Esophagus muscularis mucosa (tissue), 4 donors: Measurements from ENCODE around the gene GBF1. TPM values are rescaled to one million over a fixed set of nuclear protein-coding genes. Genes with fewer than 3 reads are reported as not detected.

Experiments used
- DNase-seq: peaks from one replicate; pipeline ENCODE4 v3.0.0-alpha.2; 2017; ENCODE audit errors: extremely low spot score
- H3K27ac ChIP-seq, 4 donors: fragments of 200-600 bp; sonication (generic); replicated peaks in 1 of 4; 1 replicate in 3 of 4; 2 replicates in 1 of 4; pipeline ENCODE4 v1.5.1; 2016 to 2019; ENCODE audit warnings: mild to moderate bottlenecking in 1 of 4
- H3K27me3 ChIP-seq, 4 donors: fragments of 200-600 bp; sonication (generic); one replicate each; pipeline versions ENCODE4 v1.5.1 to v1.6.0; 2016 to 2019
- H3K36me3 ChIP-seq, 4 donors: fragments of 200-600 bp; sonication (generic); one replicate each; pipeline ENCODE4 v1.5.1; 2016 to 2019
- H3K4me1 ChIP-seq, 4 donors: fragments of 200-600 bp; sonication (generic); one replicate each; pipeline ENCODE4 v1.5.1; 2016 to 2019
- H3K4me3 ChIP-seq, 4 donors: fragments of 200-600 bp; sonication (generic); 1 replicate in 2 of 4; 2 replicates in 2 of 4; pipeline ENCODE4 v1.5.1; 2016 to 2019; ENCODE audit warnings: mild to moderate bottlenecking in 4 of 4, moderate library complexity in 1 of 4
- H3K9me3 ChIP-seq, 4 donors: fragments of 200-600 bp; sonication (generic); 1 replicate in 3 of 4; 2 replicates in 1 of 4; pipeline ENCODE4 v1.5.1; 2016 to 2019
- EP300 ChIP-seq: sonication (generic); formaldehyde crosslinking; IDR thresholded peaks from one replicate; pipeline ENCODE4 v1.6.1; 2017; ENCODE audit warnings: antibody characterized with exemption
- POLR2A ChIP-seq: fragments of 450-650 bp; IDR thresholded peaks from one replicate; pipeline ENCODE4 v1.6.1; 2017; ENCODE audit warnings: antibody characterized with exemption, moderate library complexity, mild to moderate bottlenecking, low read depth
- POLR2AphosphoS5 ChIP-seq, 2 donors: sonication (generic); formaldehyde crosslinking; IDR thresholded peaks; one replicate each; pipeline ENCODE4 v1.6.1; 2017; ENCODE audit warnings: antibody characterized with exemption in 2 of 2
- WGBS: methylation state at CpG from one replicate; pipeline ENCODE4 v1.1.5; 2018; 5-methylcytosine and 5-hydroxymethylcytosine counted together
- intact Hi-C: fragments of 100-400 bp; cut with DNase I; formaldehyde crosslinking; loops from one replicate; pipeline ENCODE4 v1.15.1; 2023
- total RNA-seq, 4 donors: library from RNA; depleted of rRNA; stranded (reverse); fragments of >200 nt; gene quantifications; one replicate each; pipeline versions ENCODE4 v1.1.0 to v1.2.1, GENCODE V29; 2016
- TF ChIP-seq, protein P1 (sequence below), 3 experiments: fragments of 200-600 bp in 2 of 3; fragments of 450-650 bp in 1 of 3; sonication (generic) in 2 of 3; IDR thresholded peaks; one replicate each; pipeline ENCODE4 v1.5.1; 2017 to 2019; ENCODE audit warnings: antibody characterized with exemption in 3 of 3, mild to moderate bottlenecking in 2 of 3, moderate library complexity in 1 of 3

The GBF1 gene
- total RNA-seq, 4 donors from 2014 or later: 33.1 to 52.4 (median 40.0) TPM

DNA sequence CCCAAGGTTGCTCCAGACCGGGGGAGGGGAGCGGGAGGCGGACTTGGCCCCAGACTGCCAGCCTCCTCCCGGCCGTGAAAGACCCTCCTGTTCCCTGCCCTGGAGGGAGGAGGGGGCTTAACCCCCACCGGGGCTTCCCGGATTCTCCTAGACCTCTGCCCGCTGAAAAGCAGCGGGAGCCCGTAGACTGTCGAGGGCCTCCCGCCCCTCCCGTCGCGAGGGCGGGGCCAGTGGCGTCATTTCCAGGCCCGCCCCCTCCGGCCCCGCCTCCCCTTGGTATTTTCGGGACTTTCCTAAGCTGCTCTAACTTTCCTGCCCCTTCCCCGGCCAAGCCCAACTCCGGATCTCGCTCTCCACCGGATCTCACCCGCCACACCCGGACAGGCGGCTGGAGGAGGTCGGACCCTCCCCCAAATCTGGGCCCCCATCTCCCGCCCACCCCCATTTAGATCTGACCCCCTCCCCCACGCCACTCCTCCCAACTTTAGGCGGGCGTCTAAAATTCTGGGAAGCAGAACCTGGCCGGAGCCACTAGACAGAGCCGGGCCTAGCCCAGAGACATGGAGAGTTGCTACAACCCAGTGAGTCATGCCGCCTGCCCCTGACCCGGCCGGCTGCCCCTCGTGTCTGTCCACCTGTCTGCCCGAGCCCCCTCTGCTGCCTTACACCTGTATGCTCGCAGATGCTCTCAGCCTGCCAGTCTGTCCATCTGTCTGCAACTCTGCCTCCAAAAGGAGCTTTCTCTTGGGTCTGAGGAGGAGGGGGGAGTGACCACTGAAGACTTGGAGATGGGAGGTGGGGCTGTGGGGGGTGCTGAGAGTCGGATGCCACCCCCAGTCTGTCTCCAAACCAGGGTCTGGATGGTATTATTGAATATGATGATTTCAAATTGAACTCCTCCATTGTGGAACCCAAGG lies 150.3 kb downstream of the GBF1 start, which contains the start of gene NFKB2:
Gene NFKB2, plus strand, starts transcription at position 306 of the 917 bp plus-strand sequence. Its CDS starts 255 bp downstream, at position 561.
- TF ChIP-seq POLR2A: peak; percentile 76
- peak; percentile 90 to 93 for TF ChIP-seq POLR2AphosphoS5 (IDR thresholded peaks at IDR 0.05)
- TF ChIP-seq EP300: peak; percentile 43
- TF ChIP-seq, protein P1, sequence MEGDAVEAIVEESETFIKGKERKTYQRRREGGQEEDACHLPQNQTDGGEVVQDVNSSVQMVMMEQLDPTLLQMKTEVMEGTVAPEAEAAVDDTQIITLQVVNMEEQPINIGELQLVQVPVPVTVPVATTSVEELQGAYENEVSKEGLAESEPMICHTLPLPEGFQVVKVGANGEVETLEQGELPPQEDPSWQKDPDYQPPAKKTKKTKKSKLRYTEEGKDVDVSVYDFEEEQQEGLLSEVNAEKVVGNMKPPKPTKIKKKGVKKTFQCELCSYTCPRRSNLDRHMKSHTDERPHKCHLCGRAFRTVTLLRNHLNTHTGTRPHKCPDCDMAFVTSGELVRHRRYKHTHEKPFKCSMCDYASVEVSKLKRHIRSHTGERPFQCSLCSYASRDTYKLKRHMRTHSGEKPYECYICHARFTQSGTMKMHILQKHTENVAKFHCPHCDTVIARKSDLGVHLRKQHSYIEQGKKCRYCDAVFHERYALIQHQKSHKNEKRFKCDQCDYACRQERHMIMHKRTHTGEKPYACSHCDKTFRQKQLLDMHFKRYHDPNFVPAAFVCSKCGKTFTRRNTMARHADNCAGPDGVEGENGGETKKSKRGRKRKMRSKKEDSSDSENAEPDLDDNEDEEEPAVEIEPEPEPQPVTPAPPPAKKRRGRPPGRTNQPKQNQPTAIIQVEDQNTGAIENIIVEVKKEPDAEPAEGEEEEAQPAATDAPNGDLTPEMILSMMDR (IDR thresholded peaks at IDR 0.05): no peak
- WGBS: 1% methylated on average over 21 of the region's 42 CpGs
- H3K9me3 ChIP-seq: no peaks in the 10 kb centered on the region
- DNase-seq: peak; percentile 98
- H3K36me3 ChIP-seq: peaks cover 0 to 30% (median 25%) of the 10 kb centered on the region in 4 donors
- peak within 1 kb of the TSS; percentile 70 to 88 (median 72) for H3K4me3 ChIP-seq
- H3K27ac ChIP-seq: peak within 1 kb of the TSS; percentile 95 to 99 (median 98)
- intact Hi-C loops: no loop called here
- no peaks in the 10 kb centered on the region for H3K27me3 ChIP-seq
- H3K4me1 ChIP-seq: peaks cover 32 to 69% (median 65%) of the 10 kb centered on the region in 4 donors

DNA sequence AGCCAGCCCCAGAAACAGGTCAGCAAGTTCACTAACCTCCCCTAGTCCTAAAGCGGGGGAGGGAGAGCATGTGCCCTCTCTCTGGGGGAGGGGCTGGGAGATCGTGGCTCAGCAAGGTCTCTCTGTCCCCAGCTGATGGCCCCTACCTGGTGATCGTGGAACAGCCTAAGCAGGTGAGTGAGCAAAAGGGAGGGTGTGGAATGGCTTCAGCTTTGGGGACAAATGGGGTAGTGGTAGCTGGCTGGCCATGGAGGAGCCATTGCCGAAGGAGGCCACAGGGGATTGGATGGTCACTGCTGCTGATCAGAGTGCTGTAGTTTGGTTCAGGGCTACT lies 151.0 kb downstream of the GBF1 start:
- intact Hi-C loops: no loop called here
- no peak for DNase-seq
- TF ChIP-seq EP300 (no peak), POLR2AphosphoS5 (IDR thresholded peaks at IDR 0.05) (no peak), POLR2A (no peak)
- TF ChIP-seq, protein P1 (IDR thresholded peaks at IDR 0.05): no peak
- H3K27me3 ChIP-seq: no peaks in the 10 kb centered on the region
- peak overlapping the region; percentile 95 to 99 (median 98) for H3K27ac ChIP-seq
- H3K4me1 ChIP-seq: peaks cover 32 to 75% (median 70%) of the 10 kb centered on the region in 4 donors
- peaks cover 0 to 36% (median 31%) of the 10 kb centered on the region in 4 donors for H3K36me3 ChIP-seq
- H3K9me3 ChIP-seq: no peaks in the 10 kb centered on the region
- 37% methylated on average over 2 of the region's 4 CpGs for WGBS
- H3K4me3 ChIP-seq: peak overlapping the region; percentile 70 to 88 (median 72)

DNA sequence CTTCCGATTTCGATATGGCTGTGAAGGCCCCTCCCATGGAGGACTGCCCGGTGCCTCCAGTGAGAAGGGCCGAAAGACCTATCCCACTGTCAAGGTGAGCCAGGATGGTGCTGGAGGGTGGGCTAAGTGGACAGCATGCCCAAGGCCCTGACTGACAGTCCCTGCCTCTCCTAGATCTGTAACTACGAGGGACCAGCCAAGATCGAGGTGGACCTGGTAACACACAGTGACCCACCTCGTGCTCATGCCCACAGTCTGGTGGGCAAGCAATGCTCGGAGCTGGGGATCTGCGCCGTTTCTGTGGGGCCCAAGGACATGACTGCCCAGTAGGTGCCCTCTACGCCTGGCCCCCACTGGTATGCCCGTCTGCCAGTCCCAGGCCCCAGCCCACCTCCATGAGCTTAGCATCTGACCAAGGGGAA lies 151.4 kb downstream of the GBF1 start:
- Histone ChIP-seq H3K27me3 (no peaks in the 10 kb centered on the region), H3K9me3 (no peaks in the 10 kb centered on the region), H3K36me3 (peaks cover 0 to 41% (median 35%) of the 10 kb centered on the region in 4 donors), H3K4me3 (peak overlapping the region; percentile 70 to 88 (median 72)), H3K4me1 (peaks cover 32 to 80% (median 75%) of the 10 kb centered on the region in 4 donors), H3K27ac (peak overlapping the region; percentile 95 to 99 (median 98))
- 78% methylated on average over 10 of the region's 12 CpGs for WGBS
- DNase-seq: no peak
- TF ChIP-seq, protein P1 (IDR thresholded peaks at IDR 0.05): no peak
- intact Hi-C loops: no loop called here

DNA sequence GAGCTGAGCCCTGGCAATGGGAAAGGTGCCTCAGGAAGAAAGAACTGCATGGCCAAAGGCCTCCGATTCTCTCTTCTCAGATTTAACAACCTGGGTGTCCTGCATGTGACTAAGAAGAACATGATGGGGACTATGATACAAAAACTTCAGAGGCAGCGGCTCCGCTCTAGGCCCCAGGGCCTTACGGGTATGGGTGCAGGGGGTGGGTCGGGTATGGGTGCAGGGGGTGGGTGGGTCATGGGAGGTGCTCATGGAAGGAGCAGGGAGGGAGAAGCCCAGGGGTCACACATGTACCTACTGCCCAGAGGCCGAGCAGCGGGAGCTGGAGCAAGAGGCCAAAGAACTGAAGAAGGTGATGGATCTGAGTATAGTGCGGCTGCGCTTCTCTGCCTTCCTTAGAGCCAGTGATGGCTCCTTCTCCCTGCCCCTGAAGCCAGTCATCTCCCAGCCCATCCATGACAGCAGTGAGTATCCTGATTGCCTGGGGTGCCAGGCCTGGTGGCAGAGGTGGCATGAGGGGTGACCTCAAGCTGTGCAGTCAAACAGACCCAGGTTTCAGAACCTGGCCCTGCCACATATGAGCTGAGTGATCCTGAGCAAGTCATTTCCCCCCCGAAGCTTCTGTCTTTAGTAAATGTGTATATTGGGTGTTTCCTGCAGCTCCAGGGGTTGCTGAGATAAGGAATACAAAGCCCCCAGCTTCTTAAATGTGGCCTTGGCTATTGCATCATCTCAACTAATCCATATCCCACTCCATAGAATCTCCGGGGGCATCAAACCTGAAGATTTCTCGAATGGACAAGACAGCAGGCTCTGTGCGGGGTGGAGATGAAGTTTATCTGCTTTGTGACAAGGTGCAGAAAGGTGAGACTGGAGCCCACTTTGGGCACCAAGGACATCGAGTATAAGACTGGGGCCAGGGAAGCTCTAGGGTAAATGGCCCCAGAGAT lies 152.2 kb downstream of the GBF1 start:
- peaks cover 0 to 48% (median 43%) of the 10 kb centered on the region in 4 donors for H3K36me3 ChIP-seq
- DNase-seq: no peak
- intact Hi-C loops: no loop called here
- peak overlapping the region in 1 of 4 donors; percentile 72 for H3K4me3 ChIP-seq
- 87% methylated on average over 14 of the region's 14 CpGs for WGBS
- peaks cover 32 to 88% (median 82%) of the 10 kb centered on the region in 4 donors for H3K4me1 ChIP-seq
- peak overlapping the region; percentile 95 to 99 (median 98) for H3K27ac ChIP-seq
- H3K9me3 ChIP-seq: no peaks in the 10 kb centered on the region
- TF ChIP-seq POLR2AphosphoS5 (IDR thresholded peaks at IDR 0.05) (no peak), EP300 (no peak), POLR2A (no peak)
- TF ChIP-seq, protein P1 (IDR thresholded peaks at IDR 0.05): no peak
- H3K27me3 ChIP-seq: no peaks in the 10 kb centered on the region
